ENCODE data around the gene ATP1A2.

DNA sequence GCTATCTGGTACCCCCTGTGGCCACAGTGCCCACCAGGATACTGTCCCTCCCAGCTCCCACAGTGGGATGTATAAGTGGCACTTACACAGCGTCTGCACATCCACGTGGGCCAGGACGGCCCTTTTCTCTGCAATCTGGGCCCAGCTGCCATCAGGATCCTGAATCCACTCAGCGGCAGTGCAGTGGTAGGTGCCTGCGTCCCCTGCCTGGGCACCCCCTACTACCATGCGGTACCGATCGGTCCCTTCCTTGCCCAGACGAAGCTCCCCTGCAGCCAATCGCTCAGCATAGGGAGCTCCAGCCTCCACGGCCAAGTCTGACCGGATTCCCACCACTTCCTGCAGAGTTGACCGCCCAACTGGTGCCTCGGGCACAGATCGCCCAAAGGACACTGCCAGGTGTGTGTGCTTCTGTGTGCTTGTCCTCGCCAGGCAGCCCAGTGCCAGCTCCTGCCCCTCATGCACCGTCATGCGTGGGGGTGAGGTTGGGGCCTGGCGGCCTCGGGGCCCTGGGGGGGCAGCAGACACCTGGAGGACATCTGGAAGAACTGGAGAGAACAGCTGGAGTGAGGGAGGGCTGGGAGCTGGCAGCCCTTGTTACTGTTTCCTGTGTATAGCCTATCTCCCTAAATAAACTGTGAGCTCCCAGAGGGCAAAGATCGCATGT is 21.8 kb upstream of the ATP1A2 start:
- TF ChIP-seq CTCF (IDR thresholded peaks at IDR 0.05; ENCODE audit: extremely low read depth in 1 of 2, insufficient read depth in 1 of 2, low read depth in 1 of 2, low read length in 2 of 2) (no peak), POLR2AphosphoS5 (IDR thresholded peaks at IDR 0.05; ENCODE audit: insufficient read depth, low read depth, low read length) (no peak), POLR2A (IDR thresholded peaks at IDR 0.05; ENCODE audit: low read depth, low read length) (no peak), JUN (IDR thresholded peaks at IDR 0.05; ENCODE audit: borderline replicate concordance, insufficient read depth, insufficient read length, low read depth) (no peak), EZH2 (IDR thresholded peaks at IDR 0.05; ENCODE audit: borderline replicate concordance, low read depth, low read length, severe bottlenecking) (no peak), FOS (IDR thresholded peaks at IDR 0.05; ENCODE audit: borderline replicate concordance, insufficient read depth, low read length) (no peak), MAX (IDR thresholded peaks at IDR 0.05; ENCODE audit: insufficient read depth, insufficient read length) (no peak), MYC (IDR thresholded peaks at IDR 0.05; ENCODE audit: low read depth, low read length) (no peak), GATA2 (IDR thresholded peaks at IDR 0.05; ENCODE audit: insufficient read depth, insufficient read length, low read depth, low read length) (no peak)

All from endothelial cell of umbilical vein (primary cell).